Prostate gland (tissue), 2 donors: ENCODE results near the gene ASB18. TPM values are rescaled to one million over a fixed set of nuclear protein-coding genes. Genes with fewer than 3 reads are reported as not detected.

Experiments used
- DNase-seq: peaks from one replicate; pipeline ENCODE4 v3.0.0-alpha.2; 2019; ENCODE audit warnings: low spot score
- H3K27ac ChIP-seq, 2 donors: fragments of 200-600 bp; sonication (generic); 2 replicates each; pipeline ENCODE4 v1.5.1; 2017 to 2019
- H3K27me3 ChIP-seq: fragments of 200-600 bp; sonication (generic); replicated peaks from 2 replicates; pipeline ENCODE4 v1.5.1; 2019; ENCODE audit not compliant: insufficient read depth
- H3K36me3 ChIP-seq, 2 donors: fragments of 200-600 bp; sonication (generic); 1 replicate in 1 of 2; 2 replicates in 1 of 2; pipeline versions ENCODE4 v1.5.1 to v1.8.1; 2017 to 2019
- H3K4me1 ChIP-seq: fragments of 200-600 bp; sonication (generic); replicated peaks from 2 replicates; pipeline ENCODE4 v1.5.1; 2019
- H3K4me3 ChIP-seq, 2 donors: fragments of 200-600 bp; sonication (generic); 2 replicates each; pipeline ENCODE4 v1.5.1; 2017 to 2019
- H3K9me3 ChIP-seq: fragments of 200-600 bp; sonication (generic); 2 replicates; pipeline ENCODE4 v1.5.1; 2017
- POLR2A ChIP-seq: fragments of 450-650 bp; IDR thresholded peaks from one replicate; pipeline ENCODE4 v1.6.1; 2016; ENCODE audit warnings: antibody characterized with exemption, mild to moderate bottlenecking
- POLR2AphosphoS5 ChIP-seq: sonication (generic); formaldehyde crosslinking; IDR thresholded peaks from one replicate; pipeline ENCODE4 v1.6.1; 2017; ENCODE audit warnings: antibody characterized with exemption
- WGBS: methylation state at CpG from one replicate; pipeline ENCODE4 v1.1.5; 2018; 5-methylcytosine and 5-hydroxymethylcytosine counted together
- intact Hi-C: fragments of 100-400 bp; cut with DNase I; formaldehyde crosslinking; loops from one replicate; pipeline ENCODE4 v1.14.2; 2022
- total RNA-seq, 2 donors: library from RNA; depleted of rRNA; stranded (reverse); fragments of >200 nt; gene quantifications; one replicate each; pipeline ENCODE4 v1.1.0, GENCODE V29; 2016
- TF ChIP-seq, protein P1 (sequence below), 4 experiments: fragments of 200-600 bp in 2 of 4; fragments of 450-650 bp in 2 of 4; sonication (generic) in 2 of 4; IDR thresholded peaks; 1 replicate in 3 of 4; 2 replicates in 1 of 4; pipeline ENCODE4 v1.5.1; 2016 to 2019; ENCODE audit warnings: antibody characterized with exemption in 4 of 4, mild to moderate bottlenecking in 2 of 4, moderate library complexity in 2 of 4

ASB18 gene
- total RNA-seq, 2 donors from 2014 or later = not detected

DNA sequence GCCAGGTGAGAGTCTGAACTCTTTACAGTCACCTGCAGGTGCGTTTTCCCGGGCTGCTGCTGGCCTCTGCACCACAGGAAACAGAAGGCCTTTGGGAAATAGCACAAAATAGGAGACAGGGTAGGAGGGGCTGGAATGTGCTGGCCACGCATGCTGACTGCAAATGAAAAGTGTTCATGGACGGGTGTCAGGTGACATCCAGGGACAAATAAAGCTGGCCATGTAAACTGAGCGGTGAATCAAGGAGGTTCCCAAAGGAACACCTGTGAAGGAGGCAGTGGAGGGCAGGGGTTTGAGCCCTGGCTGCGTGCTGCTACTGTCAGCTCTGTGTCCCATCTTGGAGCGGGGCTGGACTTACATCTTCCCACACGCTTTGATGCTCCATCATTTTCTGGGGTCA is 53.7 kb downstream of the ASB18 start:
- no peak for TF ChIP-seq POLR2AphosphoS5
- TF ChIP-seq, protein P1, sequence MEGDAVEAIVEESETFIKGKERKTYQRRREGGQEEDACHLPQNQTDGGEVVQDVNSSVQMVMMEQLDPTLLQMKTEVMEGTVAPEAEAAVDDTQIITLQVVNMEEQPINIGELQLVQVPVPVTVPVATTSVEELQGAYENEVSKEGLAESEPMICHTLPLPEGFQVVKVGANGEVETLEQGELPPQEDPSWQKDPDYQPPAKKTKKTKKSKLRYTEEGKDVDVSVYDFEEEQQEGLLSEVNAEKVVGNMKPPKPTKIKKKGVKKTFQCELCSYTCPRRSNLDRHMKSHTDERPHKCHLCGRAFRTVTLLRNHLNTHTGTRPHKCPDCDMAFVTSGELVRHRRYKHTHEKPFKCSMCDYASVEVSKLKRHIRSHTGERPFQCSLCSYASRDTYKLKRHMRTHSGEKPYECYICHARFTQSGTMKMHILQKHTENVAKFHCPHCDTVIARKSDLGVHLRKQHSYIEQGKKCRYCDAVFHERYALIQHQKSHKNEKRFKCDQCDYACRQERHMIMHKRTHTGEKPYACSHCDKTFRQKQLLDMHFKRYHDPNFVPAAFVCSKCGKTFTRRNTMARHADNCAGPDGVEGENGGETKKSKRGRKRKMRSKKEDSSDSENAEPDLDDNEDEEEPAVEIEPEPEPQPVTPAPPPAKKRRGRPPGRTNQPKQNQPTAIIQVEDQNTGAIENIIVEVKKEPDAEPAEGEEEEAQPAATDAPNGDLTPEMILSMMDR (IDR thresholded peaks at IDR 0.05) = no peak
- TF ChIP-seq POLR2A = no peak
- Histone ChIP-seq H3K27me3 (peaks cover 5% of the 10 kb centered on the region), H3K4me1 (no peaks in the 10 kb centered on the region), H3K36me3 (no peaks in the 10 kb centered on the region), H3K9me3 (no peaks in the 10 kb centered on the region), H3K27ac (no peak overlapping the region), H3K4me3 (no peak overlapping the region)
- no peak for DNase-seq
- WGBS = 42% methylated on average over 8 of the region's 8 CpGs
- intact Hi-C loops = no loop called here

DNA sequence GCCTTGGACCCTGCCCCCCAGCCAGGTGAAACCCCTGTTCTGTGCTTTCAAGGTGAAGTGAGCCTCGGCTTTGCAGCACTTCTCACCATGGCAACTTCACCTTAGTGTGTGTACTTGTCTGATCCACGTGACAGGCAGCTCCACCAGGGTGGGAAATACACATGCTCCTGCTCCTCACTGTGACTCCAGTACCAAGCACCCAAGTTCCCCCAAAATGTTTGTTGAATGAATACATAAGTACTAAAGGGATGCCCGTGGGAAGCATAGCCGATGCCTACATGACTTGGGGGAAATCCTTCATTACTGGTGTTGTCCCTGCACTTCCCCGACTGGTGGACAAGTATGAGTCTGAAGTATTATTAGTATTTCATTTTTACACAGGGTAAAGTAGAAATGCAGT is 54.2 kb downstream of the ASB18 start:
- no peaks in the 10 kb centered on the region for H3K9me3 ChIP-seq
- no peak overlapping the region for H3K4me3 ChIP-seq
- peaks cover 5% of the 10 kb centered on the region for H3K27me3 ChIP-seq
- no peaks in the 10 kb centered on the region for H3K4me1 ChIP-seq
- WGBS = 87% methylated on average over 5 of the region's 5 CpGs
- intact Hi-C loops = no loop called here
- no peak overlapping the region for H3K27ac ChIP-seq
- TF ChIP-seq POLR2A = no peak
- TF ChIP-seq POLR2AphosphoS5 = no peak
- TF ChIP-seq, protein P1 (IDR thresholded peaks at IDR 0.05) = no peak
- no peak for DNase-seq
- H3K36me3 ChIP-seq = no peaks in the 10 kb centered on the region

DNA sequence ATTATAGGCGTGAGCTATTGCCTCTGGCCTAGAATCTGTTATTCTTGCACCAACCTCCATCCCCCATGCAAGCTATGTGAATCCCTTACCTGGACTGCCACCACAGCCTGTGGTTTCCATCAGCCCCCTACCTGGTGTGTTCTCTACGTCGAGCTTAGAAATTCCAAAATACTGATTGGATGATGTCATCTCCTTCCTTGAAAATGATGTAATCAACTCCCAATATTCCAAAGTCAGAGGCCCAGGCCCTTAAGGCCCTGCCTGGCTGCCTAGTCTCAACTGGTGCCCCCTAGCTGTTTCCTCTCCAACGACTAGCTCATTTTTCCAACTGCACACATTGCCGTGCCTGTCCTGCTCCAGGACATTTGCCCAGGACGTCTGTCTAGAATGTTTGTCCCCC is 54.7 kb downstream of the ASB18 start:
- Histone ChIP-seq H3K4me3 (no peak overlapping the region), H3K36me3 (no peaks in the 10 kb centered on the region), H3K27me3 (peaks cover 5% of the 10 kb centered on the region), H3K9me3 (no peaks in the 10 kb centered on the region), H3K27ac (no peak overlapping the region), H3K4me1 (no peaks in the 10 kb centered on the region)
- WGBS = 79% methylated on average over 6 of the region's 6 CpGs
- TF ChIP-seq POLR2AphosphoS5 (no peak), POLR2A (no peak)
- TF ChIP-seq, protein P1 (IDR thresholded peaks at IDR 0.05) = no peak
- intact Hi-C loops = no loop called here
- no peak for DNase-seq

DNA sequence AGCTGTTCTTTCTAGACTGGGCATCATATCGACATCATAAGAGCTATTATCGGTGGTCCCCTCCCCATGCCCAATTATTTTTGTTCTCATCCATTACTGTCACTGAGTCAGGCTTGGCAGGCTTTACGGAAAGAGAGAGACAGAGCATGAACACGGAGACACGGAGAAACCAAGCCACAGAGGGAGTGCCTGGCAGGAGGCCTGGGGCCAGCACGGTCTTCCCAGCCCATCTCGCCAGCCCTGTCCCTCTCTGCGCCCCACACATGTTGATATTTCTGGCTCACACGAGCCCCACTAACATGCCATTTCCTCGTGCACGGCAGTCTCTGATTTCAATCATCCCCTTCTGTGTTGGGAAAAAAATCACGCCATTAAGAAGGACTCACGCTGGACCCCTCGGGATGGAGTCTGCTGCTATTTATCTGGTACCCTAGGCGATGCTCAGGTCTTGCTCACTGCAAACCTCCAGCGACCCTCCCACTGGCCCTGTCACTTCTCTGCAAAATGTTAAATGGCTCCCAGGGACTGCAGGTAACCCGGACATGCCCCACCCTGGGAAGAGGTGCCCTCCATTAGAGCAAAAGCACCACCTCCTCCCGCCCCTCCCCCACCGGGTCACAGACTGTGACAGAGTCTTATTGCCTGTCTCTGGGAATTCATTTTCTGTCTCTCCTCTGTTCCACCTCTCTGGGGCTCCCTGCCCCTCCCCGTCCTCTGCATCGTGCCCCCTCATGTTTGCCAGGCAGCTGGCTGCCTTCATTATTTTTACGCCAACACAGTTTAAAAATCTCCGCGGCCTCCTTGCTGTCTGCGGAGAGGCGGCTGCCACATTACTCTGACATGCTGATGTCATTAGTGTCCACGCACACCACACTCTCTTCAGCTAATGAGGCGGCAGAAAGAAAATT is 55.9 kb downstream of the ASB18 start:
- DNase-seq = no peak

More for the DNA sequence above, 55.9 kb downstream of the ASB18 start:
- Histone ChIP-seq H3K36me3 (no peaks in the 10 kb centered on the region), H3K27me3 (peaks cover 2% of the 10 kb centered on the region), H3K4me1 (no peaks in the 10 kb centered on the region), H3K27ac (no peak overlapping the region), H3K9me3 (no peaks in the 10 kb centered on the region), H3K4me3 (no peak overlapping the region)
- WGBS = 68% methylated on average over 28 of the region's 28 CpGs
- intact Hi-C loops = no loop called here
- TF ChIP-seq POLR2A (no peak), POLR2AphosphoS5 (no peak)
- TF ChIP-seq, protein P1 (IDR thresholded peaks at IDR 0.05) = no peak
